H1 (cell line): ENCODE results near the gene CPPED1. TPM values are rescaled to one million over a fixed set of nuclear protein-coding genes. Genes with fewer than 3 reads are reported as not detected.

Experiments used
- CTCF ChIA-PET: fragments of 300-600 bp; sonication (Branson Sonifier 250); formaldehyde crosslinking; loops from one replicate; lab custom pipeline; 2021; ENCODE audit not compliant: partially characterized antibody; lab: Charles Lee
- POLR2A ChIA-PET: fragments of 300-600 bp; sonication (Branson Sonifier 250); formaldehyde crosslinking; loops from one replicate; lab custom pipeline; 2021; ENCODE audit warnings: inconsistent platforms; ENCODE audit not compliant: partially characterized antibody; lab: Charles Lee
- DNase-seq, 2 experiments: peaks; one replicate each; pipeline versions ENCODE4 v3.0.0 to v3.0.0-alpha.2; 2010 to 2022; ENCODE audit warnings: low spot score in 2 of 2, low read depth in 1 of 2, mixed read lengths in 1 of 2
- FAIRE-seq: peaks from 2 replicates; lab custom pipeline; 2011; peaks lifted over from hg19 to GRCh38; lab: Jason Lieb, UNC
- H2AFZ ChIP-seq: 2 replicates; pipeline ENCODE4 v1.8.1; 2012; ENCODE audit warnings: low read length, inconsistent platforms
- H2AK5ac ChIP-seq: 2 replicates; pipeline ENCODE4 v1.6.1; 2013; ENCODE audit warnings: low read depth, low read length
- H2BK120ac ChIP-seq: replicated peaks from 2 replicates; pipeline ENCODE3; 2013; ENCODE audit warnings: low read depth, low read length, inconsistent platforms
- H2BK12ac ChIP-seq: 2 replicates; pipeline ENCODE4 v1.6.1; 2013; ENCODE audit warnings: low read depth, low read length
- H2BK15ac ChIP-seq: 2 replicates; pipeline ENCODE4 v1.6.1; 2013; ENCODE audit warnings: low read length
- H2BK20ac ChIP-seq: 2 replicates; pipeline ENCODE4 v1.6.1; 2013; ENCODE audit warnings: low read length
- H2BK5ac ChIP-seq: 2 replicates; pipeline ENCODE4 v1.6.1; 2013; ENCODE audit warnings: low read depth, low read length
- H3K14ac ChIP-seq: 2 replicates; pipeline ENCODE4 v1.6.1; 2013; ENCODE audit warnings: inconsistent platforms; ENCODE audit not compliant: insufficient read length
- H3K18ac ChIP-seq: 2 replicates; pipeline ENCODE4 v1.6.1; 2013; ENCODE audit warnings: low read length; ENCODE audit errors: extremely low read depth
- H3K23ac ChIP-seq: 2 replicates; pipeline ENCODE4 v1.6.1; 2013; ENCODE audit warnings: inconsistent platforms; ENCODE audit not compliant: insufficient read length
- H3K23me2 ChIP-seq: 2 replicates; pipeline ENCODE4 v1.6.1; 2013; ENCODE audit warnings: low read depth, low read length
- H3K27ac ChIP-seq: 2 replicates; pipeline ENCODE4 v1.6.1; 2011; ENCODE audit warnings: low read depth, low read length, inconsistent platforms
- H3K27me3 ChIP-seq, 4 experiments: replicated peaks in 1 of 4; 1 replicate in 1 of 4; 2 replicates in 3 of 4; pipeline versions ENCODE4 v1.6.1 to v1.8.1; 2011 to 2013; ENCODE audit warnings: low read length in 3 of 4, mild to moderate bottlenecking in 3 of 4, inconsistent platforms in 2 of 4, mixed read lengths in 2 of 4, moderate library complexity in 1 of 4; ENCODE audit not compliant: control insufficient read depth in 3 of 4, insufficient read depth in 3 of 4; ENCODE audit errors: extremely low read depth in 1 of 4
- H3K36me3 ChIP-seq, 4 experiments: 2 replicates each; pipeline versions ENCODE4 v1.6.1 to v1.8.1; 2011 to 2013; ENCODE audit warnings: mild to moderate bottlenecking in 4 of 4, low read length in 3 of 4, moderate library complexity in 2 of 4, control low read depth in 1 of 4, inconsistent platforms in 1 of 4; ENCODE audit not compliant: insufficient read depth in 4 of 4, control insufficient read depth in 2 of 4
- H3K4ac ChIP-seq: replicated peaks from 2 replicates; pipeline ENCODE3; 2013; ENCODE audit warnings: low read length, low read depth, mixed read lengths, inconsistent platforms; ENCODE audit not compliant: insufficient read length
- H3K4me1 ChIP-seq, 4 experiments: replicated peaks in 1 of 4; 1 replicate in 1 of 4; 2 replicates in 3 of 4; pipeline versions ENCODE4 v1.6.1 to v1.8.1; 2011 to 2013; ENCODE audit warnings: low read length in 3 of 4, inconsistent platforms in 2 of 4, mixed read lengths in 1 of 4; ENCODE audit not compliant: insufficient read depth in 4 of 4, control insufficient read depth in 3 of 4
- H3K4me2 ChIP-seq, 2 experiments: 2 replicates each; pipeline versions ENCODE4 v1.6.1 to v1.8.1; 2011 to 2013; ENCODE audit warnings: low read depth in 2 of 2, low read length in 2 of 2, control low read depth in 1 of 2, inconsistent platforms in 1 of 2, mild to moderate bottlenecking in 1 of 2; ENCODE audit not compliant: insufficient read depth in 1 of 2
- H3K4me3 ChIP-seq, 4 experiments: fragments of 200-600, 300-600 bp in 1 of 4; sonication (generic), shearing (Covaris generic), sonication (Bioruptor Twin) in 1 of 4; 2 replicates each; pipeline versions ENCODE4 v1.5.1 to v1.8.1; 2011 to 2016; ENCODE audit warnings: low read length in 4 of 4, low read depth in 3 of 4, control low read depth in 2 of 4, inconsistent platforms in 2 of 4, mild to moderate bottlenecking in 2 of 4, mixed read lengths in 1 of 4, moderate library complexity in 1 of 4; ENCODE audit not compliant: insufficient read depth in 2 of 4; ENCODE audit errors: extremely low read depth in 1 of 4
- H3K56ac ChIP-seq: replicated peaks from 2 replicates; pipeline ENCODE3; 2013; ENCODE audit warnings: low read depth, mild to moderate bottlenecking, mixed read lengths, low read length, inconsistent platforms; ENCODE audit not compliant: insufficient read length
- H3K79me1 ChIP-seq: 2 replicates; pipeline ENCODE4 v1.6.1; 2013; ENCODE audit warnings: low read depth, low read length, control low read depth
- H3K79me2 ChIP-seq, 2 experiments: 2 replicates each; pipeline versions ENCODE4 v1.6.1 to v1.8.1; 2012 to 2013; ENCODE audit warnings: low read length in 2 of 2, mild to moderate bottlenecking in 2 of 2, inconsistent platforms in 1 of 2; ENCODE audit not compliant: insufficient read depth in 2 of 2, control insufficient read depth in 1 of 2
- H3K9ac ChIP-seq, 4 experiments: replicated peaks in 1 of 4; 1 replicate in 1 of 4; 2 replicates in 3 of 4; pipeline versions ENCODE4 v1.6.1 to v1.8.1; 2011 to 2013; ENCODE audit warnings: low read depth in 3 of 4, low read length in 3 of 4, control low read depth in 2 of 4, mild to moderate bottlenecking in 2 of 4, moderate library complexity in 2 of 4, inconsistent platforms in 1 of 4; ENCODE audit errors: extremely low read depth in 1 of 4
- H3K9me3 ChIP-seq, 2 experiments: 2 replicates each; pipeline versions ENCODE4 v1.6.1 to v1.8.1; 2012 to 2013; ENCODE audit warnings: mild to moderate bottlenecking in 2 of 2, moderate library complexity in 2 of 2, control low read depth in 1 of 2, inconsistent platforms in 1 of 2, low read depth in 1 of 2, low read length in 1 of 2, mixed read lengths in 1 of 2; ENCODE audit not compliant: insufficient read depth in 2 of 2
- H4K20me1 ChIP-seq, 2 experiments: replicated peaks in 1 of 2; 2 replicates each; pipeline versions ENCODE3 to v1.8.1; 2011 to 2013; ENCODE audit warnings: inconsistent platforms in 2 of 2, low read length in 2 of 2, mild to moderate bottlenecking in 1 of 2; ENCODE audit not compliant: insufficient read depth in 2 of 2, control insufficient read depth in 1 of 2
- H4K5ac ChIP-seq: 2 replicates; pipeline ENCODE4 v1.6.1; 2013; ENCODE audit warnings: low read length, low read depth, mixed read lengths, inconsistent platforms; ENCODE audit not compliant: insufficient read length
- H4K8ac ChIP-seq: 2 replicates; pipeline ENCODE4 v1.8.0; 2013; ENCODE audit warnings: mild to moderate bottlenecking, moderate library complexity, low read length, inconsistent platforms; ENCODE audit not compliant: insufficient read depth; ENCODE audit errors: extremely low read depth
- H4K91ac ChIP-seq: replicated peaks from 2 replicates; pipeline ENCODE3; 2013; ENCODE audit warnings: low read length, mixed read lengths, inconsistent platforms; ENCODE audit not compliant: insufficient read length
- BACH1 ChIP-seq: IDR thresholded peaks from 2 replicates; pipeline ENCODE4 v1.6.1; 2012; ENCODE audit warnings: low read length, improper control_type of control experiment
- EZH2 ChIP-seq: fragments of 200-600 bp; sonication (generic); IDR thresholded peaks from 2 replicates; pipeline ENCODE4 v1.7.1; 2012; ENCODE audit warnings: low read depth, mild to moderate bottlenecking, moderate library complexity, low read length, inconsistent platforms; ENCODE audit not compliant: severe bottlenecking
- GTF2F1 ChIP-seq: IDR thresholded peaks from 2 replicates; pipeline ENCODE4 v1.6.1; 2012; ENCODE audit warnings: low read depth, low read length, improper control_type of control experiment, borderline replicate concordance
- KDM1A ChIP-seq: fragments of 200-600, 300-600 bp; sonication (generic); IDR thresholded peaks from 2 replicates; pipeline ENCODE4 v1.7.1; 2016; ENCODE audit warnings: mild to moderate bottlenecking, low read length, borderline replicate concordance
- RFX5 ChIP-seq: IDR thresholded peaks from 2 replicates; pipeline ENCODE4 v1.6.1; 2011; ENCODE audit warnings: low read depth, low read length, improper control_type of control experiment, borderline replicate concordance
- RXRA ChIP-seq: IDR thresholded peaks from 2 replicates; pipeline ENCODE4 v1.6.1; 2011; ENCODE audit warnings: low read depth, mild to moderate bottlenecking, low read length, moderate library complexity; ENCODE audit not compliant: insufficient read depth
- SRF ChIP-seq: IDR thresholded peaks from 2 replicates; pipeline ENCODE4 v1.6.1; 2011; ENCODE audit warnings: mild to moderate bottlenecking, low read depth, low read length, moderate library complexity
- TAF1 ChIP-seq: IDR thresholded peaks from 2 replicates; pipeline ENCODE4 v1.6.1; 2011; ENCODE audit warnings: mild to moderate bottlenecking, low read depth, low read length
- TEAD4 ChIP-seq: IDR thresholded peaks from 2 replicates; pipeline ENCODE4 v1.6.1; 2012; ENCODE audit warnings: low read depth, low read length, inconsistent platforms, mixed read lengths
- USF2 ChIP-seq: IDR thresholded peaks from 2 replicates; pipeline ENCODE4 v1.6.1; 2011; ENCODE audit warnings: low read length, improper control_type of control experiment
- WGBS, 2 experiments: shearing (Covaris generic) in 1 of 2; methylation state at CpG; one replicate each; pipeline versions ENCODE4 v1.1.6 to v1.1.7; 2013 to 2015; ENCODE audit warnings: low lambda C conversion rate in 2 of 2, mixed read lengths in 2 of 2, inconsistent platforms in 1 of 2, low coverage in 1 of 2, missing lambda C conversion rate in 1 of 2; ENCODE audit not compliant: insufficient replicate concordance in 2 of 2, insufficient coverage in 1 of 2, insufficient read length in 1 of 2; ENCODE audit errors: extremely low coverage in 1 of 2, missing lambda C conversion rate in 1 of 2; 5-methylcytosine and 5-hydroxymethylcytosine counted together
- polyA plus RNA-seq, 7 experiments: library from polyadenylated mRNA; depleted of rRNA in 3 of 7; stranded (reverse) in 5 of 7; unstranded in 2 of 7; fragments of >200 nt in 5 of 7; fragments of 200-250 nt in 2 of 7; gene quantifications; 1 replicate in 5 of 7; 2 replicates in 1 of 7; 4 replicates in 1 of 7; pipeline versions ENCODE4 v1.2.1 to v1.2.3, GENCODE V29; 2011 to 2013; ENCODE audit warnings: missing spikeins in 2 of 7, mixed read lengths in 2 of 7
- total RNA-seq: library from RNA; stranded (reverse); fragmentation: NEBNext Ultra II Directional; extraction: Animal tissue kit (Norgen Biotek cat#: 25700); gene quantifications from 2 replicates; pipeline ENCODE4 v1.2.1, GENCODE V29; 2021
- TF ChIP-seq, protein P1 (sequence below): IDR thresholded peaks from 2 replicates; pipeline ENCODE4 v1.6.1; 2011; ENCODE audit warnings: low read depth, mild to moderate bottlenecking, low read length; ENCODE audit not compliant: insufficient read depth
- TF ChIP-seq, protein P2 (sequence below): IDR thresholded peaks from 2 replicates; pipeline ENCODE4 v1.6.1; 2012; ENCODE audit warnings: inconsistent platforms

CPPED1 gene
- total and polyA plus RNA-seq, 2 of the 8 experiments (the other 6 are each of a cell fraction or from before 2014, with no cell fraction given), result 3.5 to 11.2 TPM

GRCh38 chr16:12788758-12789157 lies 14.9 kb downstream of the CPPED1 start:
- Histone ChIP-seq H3K4me2 (no peak overlapping the region), H3K23me2 (no peaks in the 10 kb centered on the region), H2BK120ac (no peak overlapping the region), H2BK5ac (no peak overlapping the region), H2BK20ac (no peak overlapping the region), H2AFZ (no peak overlapping the region), H3K27me3 (no peaks in the 10 kb centered on the region), H3K79me2 (no peaks in the 10 kb centered on the region; a peak in 1 of 4 replicates), H3K18ac (no peak overlapping the region), H2BK15ac (no peak overlapping the region), H3K4me3 (no peak overlapping the region), H3K4me1 (0 out of 7 replicates have a peak, but pooled peaks cover 0 to 3% (median 0%) of the 10 kb centered on the region in 4 experiments), H4K91ac (no peak overlapping the region), H2AK5ac (no peak overlapping the region), H3K23ac (no peak overlapping the region), H3K36me3 (no peaks in the 10 kb centered on the region), H4K5ac (no peak overlapping the region), H3K4ac (no peak overlapping the region), H4K8ac (no peak overlapping the region), H4K20me1 (peaks cover 0 to 1% of the 10 kb centered on the region in 2 experiments), H3K56ac (no peak overlapping the region), H3K9ac (no peak overlapping the region), H3K9me3 (peaks cover 0 to 4% of the 10 kb centered on the region in 2 experiments; a peak in 1 of 4 replicates), H3K27ac (no peak overlapping the region), H3K14ac (no peak overlapping the region), H3K79me1 (0 out of 2 replicates have a peak, but pooled peaks cover 2% of the 10 kb centered on the region), H2BK12ac (no peak overlapping the region)
- WGBS, 2 experiments, result 91% methylated on average over 7 of the region's 7 CpGs; no CpG with 5 or more reads in 1 of the 2 experiments
- ChIA-PET POLR2A (interaction anchor here (1.5 kb wide), 1 partner anchor 11 kb away, joined by 3 read pairs; no protein-coding TSS in a partner anchor), CTCF (interaction anchor here (0.7 kb wide), 1 partner anchor 17 kb away, joined by 3 read pairs; no protein-coding TSS in a partner anchor)
- TF ChIP-seq BACH1 (no peak), TEAD4 (no peak), GTF2F1 (no peak), USF2 (no peak), RXRA (no peak), TAF1 (no peak), SRF (no peak), KDM1A (no peak), RFX5 (no peak), EZH2 (no peak)
- TF ChIP-seq, protein P1, sequence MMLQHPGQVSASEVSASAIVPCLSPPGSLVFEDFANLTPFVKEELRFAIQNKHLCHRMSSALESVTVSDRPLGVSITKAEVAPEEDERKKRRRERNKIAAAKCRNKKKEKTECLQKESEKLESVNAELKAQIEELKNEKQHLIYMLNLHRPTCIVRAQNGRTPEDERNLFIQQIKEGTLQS, result no peak
- TF ChIP-seq, protein P2, sequence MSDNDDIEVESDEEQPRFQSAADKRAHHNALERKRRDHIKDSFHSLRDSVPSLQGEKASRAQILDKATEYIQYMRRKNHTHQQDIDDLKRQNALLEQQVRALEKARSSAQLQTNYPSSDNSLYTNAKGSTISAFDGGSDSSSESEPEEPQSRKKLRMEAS, result no peak
- FAIRE-seq, result no peak
- DNase-seq, result no peak
